22Rv1 (cell line): ENCODE measurements around the gene SETDB2.
A peak's percentile ranks its signal among the peaks of the same experiment; 100 is the strongest.

Source experiments
- H3K27ac ChIP-seq: fragments of 450-650 bp; 2 replicates; pipeline ENCODE4 v1.5.1; 2017
- ZFX ChIP-seq: fragments of 450-650 bp; IDR thresholded peaks from 2 replicates; pipeline ENCODE4 v1.6.1; 2017; ENCODE audit warnings: antibody characterized with exemption, borderline replicate concordance
- TF ChIP-seq, protein P1 (sequence below): fragments of 450-650 bp; IDR thresholded peaks from 2 replicates; pipeline ENCODE4 v1.5.1; 2017; ENCODE audit warnings: mild to moderate bottlenecking

The SETDB2 gene

GRCh38 chr13:49443704-49444523 lies at the start of gene SETDB2, which contains the start of gene CAB39L:
TSS of gene SETDB2 (plus strand) at chr13:49444274. CDS start at chr13:49451894, 7,620 bp downstream.
TSS of gene CAB39L (minus strand) at chr13:49444064. CDS start at chr13:49382910, 61,154 bp downstream.
- H3K27ac ChIP-seq, result peak within 1 kb of the TSS; percentile 97
- TF ChIP-seq, protein P1, sequence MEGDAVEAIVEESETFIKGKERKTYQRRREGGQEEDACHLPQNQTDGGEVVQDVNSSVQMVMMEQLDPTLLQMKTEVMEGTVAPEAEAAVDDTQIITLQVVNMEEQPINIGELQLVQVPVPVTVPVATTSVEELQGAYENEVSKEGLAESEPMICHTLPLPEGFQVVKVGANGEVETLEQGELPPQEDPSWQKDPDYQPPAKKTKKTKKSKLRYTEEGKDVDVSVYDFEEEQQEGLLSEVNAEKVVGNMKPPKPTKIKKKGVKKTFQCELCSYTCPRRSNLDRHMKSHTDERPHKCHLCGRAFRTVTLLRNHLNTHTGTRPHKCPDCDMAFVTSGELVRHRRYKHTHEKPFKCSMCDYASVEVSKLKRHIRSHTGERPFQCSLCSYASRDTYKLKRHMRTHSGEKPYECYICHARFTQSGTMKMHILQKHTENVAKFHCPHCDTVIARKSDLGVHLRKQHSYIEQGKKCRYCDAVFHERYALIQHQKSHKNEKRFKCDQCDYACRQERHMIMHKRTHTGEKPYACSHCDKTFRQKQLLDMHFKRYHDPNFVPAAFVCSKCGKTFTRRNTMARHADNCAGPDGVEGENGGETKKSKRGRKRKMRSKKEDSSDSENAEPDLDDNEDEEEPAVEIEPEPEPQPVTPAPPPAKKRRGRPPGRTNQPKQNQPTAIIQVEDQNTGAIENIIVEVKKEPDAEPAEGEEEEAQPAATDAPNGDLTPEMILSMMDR, result peak; percentile 69
- TF ChIP-seq ZFX, result no peak

- TF ChIP-seq, protein P1, result no peak
- TF ChIP-seq ZFX, result no peak
- H3K27ac ChIP-seq, result no peak overlapping the region
Observed at GRCh38 chr13:49395451-49395865, 48.6 kb upstream of the SETDB2 start.

GRCh38 chr13:49395878-49396380 lies 48.1 kb upstream of the SETDB2 start:
- no peak for TF ChIP-seq ZFX
- TF ChIP-seq, protein P1, result no peak
- no peak overlapping the region for H3K27ac ChIP-seq

DNA sequence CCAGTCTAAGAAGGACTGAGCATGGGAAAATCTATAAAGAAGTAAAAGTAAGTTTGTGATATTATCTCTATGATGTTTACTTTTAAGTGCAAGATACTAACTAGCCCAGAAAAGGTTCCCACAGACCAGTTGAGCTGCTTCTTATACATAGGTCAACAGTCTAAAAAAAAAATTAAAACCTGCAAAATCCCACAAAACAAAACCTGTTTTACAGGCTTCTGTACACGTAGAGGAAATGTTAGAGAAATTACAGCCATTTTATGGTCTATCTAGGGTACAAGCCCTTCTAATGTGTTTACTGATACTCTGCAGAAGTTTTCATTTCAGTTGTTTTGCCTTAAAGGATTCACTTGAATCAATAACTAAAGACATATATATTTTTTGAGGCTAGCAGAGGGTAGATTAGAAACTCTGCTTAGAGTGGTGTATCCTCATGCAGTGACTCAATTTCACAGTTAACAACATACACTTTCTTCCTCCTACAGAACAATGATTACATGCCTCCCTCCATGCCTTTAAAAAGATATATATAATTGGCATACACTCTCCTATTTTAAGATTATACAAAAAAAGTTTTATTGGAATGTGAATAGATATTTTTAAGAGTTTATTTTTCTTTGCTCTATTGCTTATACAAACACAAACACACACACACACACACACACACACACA lies 44.1 kb upstream of the SETDB2 start:
- TF ChIP-seq, protein P1, result no peak
- TF ChIP-seq ZFX, result no peak
- H3K27ac ChIP-seq, result peak overlapping the region; percentile 92

GRCh38 chr13:49400755-49401659 lies 43.1 kb upstream of the SETDB2 start:
- TF ChIP-seq, protein P1, result no peak
- TF ChIP-seq ZFX, result no peak
- H3K27ac ChIP-seq, result peak overlapping the region; percentile 92

DNA sequence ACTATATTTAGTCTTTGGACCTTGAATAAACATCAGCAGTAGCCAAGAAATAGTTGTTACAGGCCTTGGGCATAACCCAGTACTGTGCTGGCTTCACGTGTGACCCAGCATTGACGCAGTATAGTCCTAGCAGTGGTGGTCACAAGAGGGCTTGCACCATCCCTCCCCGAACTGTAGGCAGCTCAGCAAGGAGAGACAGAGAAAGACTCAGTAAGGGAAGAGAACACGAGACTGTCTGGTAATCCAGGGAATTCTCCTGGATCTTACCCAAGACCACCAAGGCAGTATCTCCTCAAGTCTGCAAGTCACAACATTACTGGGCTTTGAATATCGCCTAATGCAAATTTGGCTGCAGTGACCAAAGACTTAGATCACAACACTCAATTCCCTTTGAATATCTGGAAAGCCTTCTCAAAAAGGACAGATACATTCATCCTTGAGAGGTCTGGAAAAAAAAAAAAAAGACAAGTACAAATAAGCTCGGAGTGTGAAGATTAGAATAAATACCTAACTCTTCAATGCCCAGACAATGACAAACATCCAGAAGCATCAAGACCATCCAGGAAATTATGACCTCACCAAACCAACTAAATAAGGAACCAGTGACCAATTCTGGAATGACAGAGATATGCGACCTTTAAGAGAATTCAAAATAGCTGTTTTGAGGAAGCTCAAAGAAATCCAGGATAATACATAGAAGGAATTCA lies 39.9 kb upstream of the SETDB2 start:
- TF ChIP-seq, protein P1, result no peak
- TF ChIP-seq ZFX, result no peak

More for the DNA sequence above, 39.9 kb upstream of the SETDB2 start:
- H3K27ac ChIP-seq, result no peak overlapping the region
